A549 (cell line): ENCODE results near the gene POLR2C. TPM values are rescaled to one million over a fixed set of nuclear protein-coding genes. Genes with fewer than 3 reads are reported as not detected.

Source experiments
- ATAC-seq, 2 experiments: fragments of 200-7000 bp in 1 of 2; fragments of >200 bp in 1 of 2; cut with Nextera tagmentation in 1 of 2; cut with Tn5 transposase in 1 of 2; 3 replicates each; pipeline versions ENCODE4 v1.8.0 to v1.9.1; 2018 to 2020; ENCODE audit warnings: mild to moderate bottlenecking in 1 of 2, moderate library complexity in 1 of 2
- CTCF ChIA-PET: fragments of 300-600 bp; sonication (Branson Sonifier 250); formaldehyde crosslinking; extraction: SDS; loops from one replicate; lab custom pipeline; 2021; ENCODE audit warnings: antibody characterized with exemption, inconsistent platforms; lab: Yijun Ruan, JAX
- POLR2A ChIA-PET: fragments of 350-600 bp; formaldehyde crosslinking; extraction: SDS; loops from one replicate; lab custom pipeline; 2021; ENCODE audit warnings: antibody characterized with exemption, inconsistent platforms; lab: Yijun Ruan, JAX
- DNase-seq, 2 experiments: peaks; one replicate each; pipeline versions ENCODE4 v3.0.0 to v3.0.0-alpha.2; 2011 to 2016; ENCODE audit warnings: low read depth in 1 of 2, low spot score in 1 of 2
- FAIRE-seq: peaks from 2 replicates; lab custom pipeline; 2011; peaks lifted over from hg19 to GRCh38; lab: Jason Lieb, UNC
- H3K27ac ChIP-seq, 2 experiments: fragments of >200 bp; sonication (Bioruptor Twin); formaldehyde crosslinking; 3 replicates each; pipeline ENCODE4 v1.5.1; 2016 to 2017
- H3K4me1 ChIP-seq: fragments of >200 bp; sonication (Bioruptor Twin); formaldehyde crosslinking; 3 replicates; pipeline ENCODE4 v1.6.1; 2016
- H3K4me2 ChIP-seq: fragments of >200 bp; sonication (Bioruptor Twin); formaldehyde crosslinking; 3 replicates; pipeline ENCODE4 v1.6.1; 2016
- H3K4me3 ChIP-seq: fragments of >200 bp; sonication (Bioruptor Twin); formaldehyde crosslinking; 3 replicates; pipeline ENCODE4 v1.5.1; 2016
- H3K9me3 ChIP-seq: fragments of >200 bp; sonication (Bioruptor Twin); formaldehyde crosslinking; 3 replicates; pipeline ENCODE4 v1.6.1; 2016
- BHLHE40 ChIP-seq: IDR thresholded peaks from 2 replicates; pipeline ENCODE4 v1.6.1; 2012; ENCODE audit warnings: low read depth, low read length, inconsistent platforms
- CBX8 ChIP-seq: fragments of 200-600 bp; sonication (generic); IDR thresholded peaks from 2 replicates; pipeline ENCODE4 v1.6.1; 2016
- CEBPB ChIP-seq, 2 experiments: fragments of >200 bp in 1 of 2; sonication (Bioruptor Twin) in 1 of 2; formaldehyde crosslinking in 1 of 2; IDR thresholded peaks; 2 replicates each; pipeline ENCODE4 v1.6.1; 2012 to 2016
- CHD2 ChIP-seq: fragments of 150-350 bp; IDR thresholded peaks from 2 replicates; pipeline ENCODE4 v1.6.1; 2014; ENCODE audit warnings: low read length; ENCODE audit not compliant: partially characterized antibody
- CHD4 ChIP-seq: fragments of 200-600 bp; sonication (generic); IDR thresholded peaks from 2 replicates; pipeline ENCODE4 v1.6.1; 2016; ENCODE audit warnings: antibody characterized with exemption, mild to moderate bottlenecking, borderline replicate concordance
- EP300 ChIP-seq, 2 experiments: fragments of >200 bp; sonication (Bioruptor Twin); formaldehyde crosslinking; IDR thresholded peaks; 2 replicates in 1 of 2; 3 replicates in 1 of 2; pipeline ENCODE4 v1.6.1; 2016 to 2017
- FOSL2 ChIP-seq, 2 experiments: fragments of 450-650 bp in 1 of 2; fragments of >200 bp in 1 of 2; sonication (Bioruptor Twin) in 1 of 2; formaldehyde crosslinking; IDR thresholded peaks; 2 replicates each; pipeline versions ENCODE4 v1.5.0 to v1.6.1; 2016 to 2020; ENCODE audit warnings: mild to moderate bottlenecking in 1 of 2, moderate library complexity in 1 of 2
- GATA3 ChIP-seq: IDR thresholded peaks from 2 replicates; pipeline ENCODE4 v1.6.1; 2012; ENCODE audit warnings: borderline replicate concordance
- HDAC2 ChIP-seq: fragments of 200-600 bp; sonication (generic); IDR thresholded peaks from 2 replicates; pipeline ENCODE4 v1.6.1; 2016
- HOXA7 ChIP-seq: fragments of 250-450 bp; sonication (Bioruptor Pico); IDR thresholded peaks from 2 replicates; pipeline ENCODE4 v1.5.0; 2020; ENCODE audit warnings: mild to moderate bottlenecking, moderate library complexity
- HOXB5 ChIP-seq: fragments of 250-450 bp; sonication (Bioruptor Pico); IDR thresholded peaks from 2 replicates; pipeline ENCODE4 v1.5.0; 2020; ENCODE audit warnings: mild to moderate bottlenecking, moderate library complexity
- NFE2L2 ChIP-seq: fragments of 150-350 bp; conservative IDR thresholded peaks from 2 replicates; pipeline ENCODE4 v1.6.1; 2014; ENCODE audit warnings: low read length
- NPAS2 ChIP-seq: fragments of 250-450 bp; sonication (Bioruptor Pico); IDR thresholded peaks from 2 replicates; pipeline ENCODE4 v1.8.0; 2022; ENCODE audit warnings: mild to moderate bottlenecking, moderate library complexity, borderline replicate concordance
- POLR2A ChIP-seq: IDR thresholded peaks from 2 replicates; pipeline ENCODE4 v1.6.1; 2012; ENCODE audit warnings: mild to moderate bottlenecking, low read length
- RNF2 ChIP-seq: fragments of 200-600 bp; sonication (generic); IDR thresholded peaks from 2 replicates; pipeline ENCODE4 v1.6.1; 2016; ENCODE audit warnings: low read depth, mild to moderate bottlenecking, antibody characterized with exemption, moderate library complexity, borderline replicate concordance
- SMC3 ChIP-seq: fragments of >200 bp; sonication (Bioruptor Twin); formaldehyde crosslinking; IDR thresholded peaks from 3 replicates; pipeline ENCODE4 v1.6.1; 2018; ENCODE audit warnings: inconsistent platforms
- ZFP36 ChIP-seq: fragments of 450-650 bp; IDR thresholded peaks from 2 replicates; pipeline ENCODE4 v1.6.1; 2014; ENCODE audit warnings: borderline replicate concordance; ENCODE audit not compliant: partially characterized antibody
- WGBS: methylation state at CpG from one replicate; pipeline ENCODE4 v1.1.6; 2017; ENCODE audit errors: missing lambda C conversion rate; 5-methylcytosine and 5-hydroxymethylcytosine counted together
- polyA plus RNA-seq, 4 experiments: library from polyadenylated mRNA; depleted of rRNA in 3 of 4; stranded (reverse); fragments of >200 nt; fragmentation: RNase III in 1 of 4; extraction: RNeasy Plus Mini Kit Qiagen cat#74134 plus additional on column Dnase treatment in 1 of 4; gene quantifications; 2 replicates in 3 of 4; 3 replicates in 1 of 4; pipeline ENCODE4 v1.2.3, GENCODE V29; 2011 to 2017
- TF ChIP-seq, protein P1 (sequence below): fragments of 150-350 bp; IDR thresholded peaks from 2 replicates; pipeline ENCODE4 v1.6.1; 2014; ENCODE audit warnings: low read depth, mild to moderate bottlenecking, low read length
- TF ChIP-seq, protein P2 (sequence below): fragments of 200-600 bp; sonication (generic); IDR thresholded peaks from 2 replicates; pipeline ENCODE4 v1.6.1; 2016; ENCODE audit warnings: antibody characterized with exemption, mild to moderate bottlenecking, moderate library complexity
- TF ChIP-seq, protein P3 (sequence below): fragments of 450-650 bp; IDR thresholded peaks from 2 replicates; pipeline ENCODE4 v1.6.1; 2014; ENCODE audit warnings: antibody characterized with exemption
- TF ChIP-seq, protein P4 (sequence below): fragments of 250-450 bp; sonication (Bioruptor Pico); IDR thresholded peaks from 2 replicates; pipeline ENCODE4 v1.5.0; 2021; ENCODE audit warnings: mild to moderate bottlenecking, moderate library complexity, borderline replicate concordance
- TF ChIP-seq, protein P5 (sequence below): IDR thresholded peaks from 2 replicates; pipeline ENCODE4 v1.6.1; 2012; ENCODE audit warnings: low read depth, borderline replicate concordance

The POLR2C gene
- polyA plus RNA-seq, 2 of the 4 experiments (the other 2 are of a cell fraction) = 148 to 229 TPM

DNA sequence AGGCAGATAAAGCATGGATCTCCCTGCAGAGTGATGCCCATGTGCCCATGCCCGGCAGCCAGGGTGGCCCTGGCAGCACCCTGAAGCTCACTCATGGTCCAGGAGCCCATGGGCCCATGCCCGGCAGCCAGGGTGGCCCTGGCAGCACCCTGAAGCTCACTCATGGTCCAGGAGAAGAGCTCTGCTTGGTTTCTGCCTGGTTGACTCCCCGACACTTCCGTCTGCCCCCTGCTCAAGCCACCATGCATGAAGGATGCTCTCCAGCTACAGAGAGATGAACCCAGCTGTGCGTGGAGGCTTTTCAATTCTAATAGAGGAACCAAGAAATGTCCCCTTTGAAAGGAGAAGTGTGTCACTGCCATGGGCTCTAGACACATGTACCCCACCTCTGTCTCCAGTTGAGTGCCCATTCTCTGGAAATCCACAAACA, 49.2 kb upstream of the POLR2C start:
- no peaks in the 10 kb centered on the region for H3K9me3 ChIP-seq
- TF ChIP-seq HOXB5 (CRISPR knock-in tag) (no peak), NPAS2 (CRISPR knock-in tag) (no peak), SMC3 (no peak), EP300 (IDR thresholded peaks at IDR 0.05) (no peak), CEBPB (IDR thresholded peaks at IDR 0.05) (no peak), HDAC2 (no peak), BHLHE40 (no peak), CHD4 (no peak), POLR2A (no peak), GATA3 (no peak), ZFP36 (no peak), HOXA7 (CRISPR knock-in tag) (no peak)
- TF ChIP-seq, protein P1, sequence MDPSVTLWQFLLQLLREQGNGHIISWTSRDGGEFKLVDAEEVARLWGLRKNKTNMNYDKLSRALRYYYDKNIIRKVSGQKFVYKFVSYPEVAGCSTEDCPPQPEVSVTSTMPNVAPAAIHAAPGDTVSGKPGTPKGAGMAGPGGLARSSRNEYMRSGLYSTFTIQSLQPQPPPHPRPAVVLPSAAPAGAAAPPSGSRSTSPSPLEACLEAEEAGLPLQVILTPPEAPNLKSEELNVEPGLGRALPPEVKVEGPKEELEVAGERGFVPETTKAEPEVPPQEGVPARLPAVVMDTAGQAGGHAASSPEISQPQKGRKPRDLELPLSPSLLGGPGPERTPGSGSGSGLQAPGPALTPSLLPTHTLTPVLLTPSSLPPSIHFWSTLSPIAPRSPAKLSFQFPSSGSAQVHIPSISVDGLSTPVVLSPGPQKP = no peak
- TF ChIP-seq, protein P2, sequence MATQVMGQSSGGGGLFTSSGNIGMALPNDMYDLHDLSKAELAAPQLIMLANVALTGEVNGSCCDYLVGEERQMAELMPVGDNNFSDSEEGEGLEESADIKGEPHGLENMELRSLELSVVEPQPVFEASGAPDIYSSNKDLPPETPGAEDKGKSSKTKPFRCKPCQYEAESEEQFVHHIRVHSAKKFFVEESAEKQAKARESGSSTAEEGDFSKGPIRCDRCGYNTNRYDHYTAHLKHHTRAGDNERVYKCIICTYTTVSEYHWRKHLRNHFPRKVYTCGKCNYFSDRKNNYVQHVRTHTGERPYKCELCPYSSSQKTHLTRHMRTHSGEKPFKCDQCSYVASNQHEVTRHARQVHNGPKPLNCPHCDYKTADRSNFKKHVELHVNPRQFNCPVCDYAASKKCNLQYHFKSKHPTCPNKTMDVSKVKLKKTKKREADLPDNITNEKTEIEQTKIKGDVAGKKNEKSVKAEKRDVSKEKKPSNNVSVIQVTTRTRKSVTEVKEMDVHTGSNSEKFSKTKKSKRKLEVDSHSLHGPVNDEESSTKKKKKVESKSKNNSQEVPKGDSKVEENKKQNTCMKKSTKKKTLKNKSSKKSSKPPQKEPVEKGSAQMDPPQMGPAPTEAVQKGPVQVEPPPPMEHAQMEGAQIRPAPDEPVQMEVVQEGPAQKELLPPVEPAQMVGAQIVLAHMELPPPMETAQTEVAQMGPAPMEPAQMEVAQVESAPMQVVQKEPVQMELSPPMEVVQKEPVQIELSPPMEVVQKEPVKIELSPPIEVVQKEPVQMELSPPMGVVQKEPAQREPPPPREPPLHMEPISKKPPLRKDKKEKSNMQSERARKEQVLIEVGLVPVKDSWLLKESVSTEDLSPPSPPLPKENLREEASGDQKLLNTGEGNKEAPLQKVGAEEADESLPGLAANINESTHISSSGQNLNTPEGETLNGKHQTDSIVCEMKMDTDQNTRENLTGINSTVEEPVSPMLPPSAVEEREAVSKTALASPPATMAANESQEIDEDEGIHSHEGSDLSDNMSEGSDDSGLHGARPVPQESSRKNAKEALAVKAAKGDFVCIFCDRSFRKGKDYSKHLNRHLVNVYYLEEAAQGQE = no peak
- TF ChIP-seq, protein P3, sequence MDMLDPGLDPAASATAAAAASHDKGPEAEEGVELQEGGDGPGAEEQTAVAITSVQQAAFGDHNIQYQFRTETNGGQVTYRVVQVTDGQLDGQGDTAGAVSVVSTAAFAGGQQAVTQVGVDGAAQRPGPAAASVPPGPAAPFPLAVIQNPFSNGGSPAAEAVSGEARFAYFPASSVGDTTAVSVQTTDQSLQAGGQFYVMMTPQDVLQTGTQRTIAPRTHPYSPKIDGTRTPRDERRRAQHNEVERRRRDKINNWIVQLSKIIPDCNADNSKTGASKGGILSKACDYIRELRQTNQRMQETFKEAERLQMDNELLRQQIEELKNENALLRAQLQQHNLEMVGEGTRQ = no peak
- TF ChIP-seq, protein P4, sequence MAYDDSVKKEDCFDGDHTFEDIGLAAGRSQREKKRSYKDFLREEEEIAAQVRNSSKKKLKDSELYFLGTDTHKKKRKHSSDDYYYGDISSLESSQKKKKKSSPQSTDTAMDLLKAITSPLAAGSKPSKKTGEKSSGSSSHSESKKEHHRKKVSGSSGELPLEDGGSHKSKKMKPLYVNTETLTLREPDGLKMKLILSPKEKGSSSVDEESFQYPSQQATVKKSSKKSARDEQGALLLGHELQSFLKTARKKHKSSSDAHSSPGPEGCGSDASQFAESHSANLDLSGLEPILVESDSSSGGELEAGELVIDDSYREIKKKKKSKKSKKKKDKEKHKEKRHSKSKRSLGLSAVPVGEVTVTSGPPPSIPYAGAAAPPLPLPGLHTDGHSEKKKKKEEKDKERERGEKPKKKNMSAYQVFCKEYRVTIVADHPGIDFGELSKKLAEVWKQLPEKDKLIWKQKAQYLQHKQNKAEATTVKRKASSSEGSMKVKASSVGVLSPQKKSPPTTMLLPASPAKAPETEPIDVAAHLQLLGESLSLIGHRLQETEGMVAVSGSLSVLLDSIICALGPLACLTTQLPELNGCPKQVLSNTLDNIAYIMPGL (CRISPR knock-in tag) = no peak
- TF ChIP-seq, all 56 proteins: peak for 0
- WGBS = 76% methylated on average over 4 of the region's 5 CpGs
- Histone ChIP-seq H3K4me1 (peaks cover 12% of the 10 kb centered on the region), H3K4me3 (no peak overlapping the region), H3K27ac (no peak overlapping the region), H3K4me2 (no peak overlapping the region)
- ChIA-PET CTCF (interaction anchor here (1.2 to 16.7 kb wide), 7 partner anchors 9 to 108 kb away, joined by 3 to 709 read pairs (median 3); partner anchors contain the start of gene CCL17), POLR2A (no interaction called here)
- DNase-seq (no peak), FAIRE-seq (no peak), ATAC-seq (no peak)

DNA sequence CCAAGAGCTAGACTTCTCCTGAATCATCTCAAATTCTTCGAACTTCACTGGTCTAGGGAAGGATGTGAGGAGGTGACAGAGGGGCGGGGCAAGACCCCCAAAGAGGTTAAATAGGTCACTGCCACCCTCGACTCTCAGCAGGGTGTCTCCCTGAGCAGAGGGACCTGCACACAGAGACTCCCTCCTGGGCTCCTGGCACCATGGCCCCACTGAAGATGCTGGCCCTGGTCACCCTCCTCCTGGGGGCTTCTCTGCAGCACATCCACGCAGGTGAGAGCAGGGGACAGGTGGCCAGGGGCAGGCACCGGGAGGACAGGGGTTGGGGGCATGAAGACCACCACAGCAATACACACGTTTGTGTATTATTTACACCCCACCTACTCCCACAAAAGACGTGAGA, 48.7 kb upstream of the POLR2C start:
- TF ChIP-seq FOSL2 (IDR thresholded peaks at IDR 0.05) = no peak
- TF ChIP-seq FOSL2 (CRISPR knock-in tag; IDR thresholded peaks at IDR 0.05) = no peak
- no peak for TF ChIP-seq CBX8
- TF ChIP-seq CHD2 = no peak
- TF ChIP-seq, protein P5, sequence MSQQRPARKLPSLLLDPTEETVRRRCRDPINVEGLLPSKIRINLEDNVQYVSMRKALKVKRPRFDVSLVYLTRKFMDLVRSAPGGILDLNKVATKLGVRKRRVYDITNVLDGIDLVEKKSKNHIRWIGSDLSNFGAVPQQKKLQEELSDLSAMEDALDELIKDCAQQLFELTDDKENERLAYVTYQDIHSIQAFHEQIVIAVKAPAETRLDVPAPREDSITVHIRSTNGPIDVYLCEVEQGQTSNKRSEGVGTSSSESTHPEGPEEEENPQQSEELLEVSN = no peak
- TF ChIP-seq RNF2 = no peak
- no peak for TF ChIP-seq NFE2L2
- TF ChIP-seq, all 56 proteins: peak for 0
- H3K4me1 ChIP-seq = peaks cover 16% of the 10 kb centered on the region
- 32% methylated on average over 7 of the region's 7 CpGs for WGBS
- FAIRE-seq = no peak
- no peak overlapping the region for H3K4me3 ChIP-seq
- ChIA-PET POLR2A (no interaction called here), CTCF (interaction anchor here (1.2 to 16.7 kb wide), 7 partner anchors 9 to 108 kb away, joined by 3 to 709 read pairs (median 3); partner anchors contain the start of gene CCL17)
- DNase-seq = no peak
- no peak overlapping the region for H3K27ac ChIP-seq
- H3K4me2 ChIP-seq = no peak overlapping the region
- no peak for ATAC-seq
- no peaks in the 10 kb centered on the region for H3K9me3 ChIP-seq
